ENCODE measurements around the gene ZBTB32.
"Not testable (repeated sequence)": the region's sequence is repeated elsewhere in the genome, so short reads cannot be mapped to it uniquely, and the experiment has no call there.

ZBTB32 gene

DNA sequence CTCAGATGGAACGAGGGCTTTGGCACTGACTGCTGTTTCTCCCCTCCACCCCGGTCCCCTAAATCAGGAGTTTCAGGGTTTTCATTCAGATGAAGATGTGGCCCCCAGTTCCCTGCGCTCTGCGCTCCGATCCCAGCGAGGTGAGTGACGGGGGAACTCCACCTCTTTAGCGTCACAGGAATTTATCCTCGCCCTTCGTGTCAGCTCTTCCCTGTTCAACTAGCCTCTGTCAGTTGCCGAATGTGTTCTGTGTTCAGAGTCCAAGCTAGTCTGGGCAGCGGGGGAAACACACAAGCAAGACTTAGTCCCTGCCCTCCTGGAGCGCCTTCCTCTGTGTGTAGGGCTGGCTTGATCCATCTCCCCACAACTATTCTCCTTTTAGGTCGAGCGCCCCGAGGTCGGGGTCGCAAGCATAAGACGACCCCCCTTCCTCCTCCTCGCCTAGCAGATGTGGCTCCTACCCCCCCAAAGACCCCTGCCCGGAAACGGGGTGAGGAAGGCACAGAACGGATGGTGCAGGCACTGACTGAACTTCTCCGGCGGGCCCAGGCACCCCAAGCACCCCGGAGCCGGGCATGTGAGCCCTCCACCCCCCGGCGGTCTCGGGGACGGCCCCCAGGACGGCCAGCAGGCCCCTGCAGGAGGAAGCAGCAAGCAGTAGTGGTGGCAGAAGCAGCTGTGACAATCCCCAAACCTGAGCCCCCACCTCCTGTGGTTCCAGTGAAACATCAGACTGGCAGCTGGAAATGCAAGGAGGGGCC lies 15.2 kb downstream of the ZBTB32 start:
- Histone ChIP-seq H3K4me3 (peak overlapping the region; percentile 78), H3K9me3 (no peaks in the 10 kb centered on the region), H3K36me3 (replicated peaks) (peaks cover 37% of the 10 kb centered on the region), H3K4me1 (peaks cover 9% of the 10 kb centered on the region), H3K27me3 (ENCODE audit: low read depth) (no peaks in the 10 kb centered on the region)
- DNase-seq (ENCODE audit: low spot score in 2 of 2): no peak
- in situ Hi-C loops (cut with MboI; ENCODE audit: low sequenced_read_pairs): loop anchor here (5.0 kb wide), 1 partner anchor 172 kb away; the partner anchor contains the start of gene TMEM147

DNA sequence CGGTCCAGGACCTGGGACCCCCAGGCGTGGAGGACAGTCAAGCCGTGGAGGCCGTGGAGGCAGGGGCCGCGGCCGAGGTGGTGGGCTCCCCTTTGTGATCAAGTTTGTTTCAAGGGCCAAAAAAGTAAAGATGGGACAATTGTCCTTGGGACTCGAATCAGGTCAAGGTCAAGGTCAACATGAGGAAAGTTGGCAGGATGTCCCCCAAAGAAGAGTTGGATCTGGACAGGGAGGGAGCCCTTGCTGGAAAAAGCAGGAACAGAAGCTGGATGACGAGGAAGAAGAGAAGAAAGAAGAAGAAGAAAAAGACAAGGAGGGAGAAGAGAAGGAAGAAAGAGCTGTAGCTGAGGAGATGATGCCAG lies 15.8 kb downstream of the ZBTB32 start:
- no peak for DNase-seq (ENCODE audit: low spot score in 2 of 2)
- peaks cover 9% of the 10 kb centered on the region for H3K4me1 ChIP-seq
- in situ Hi-C loops (cut with MboI; ENCODE audit: low sequenced_read_pairs): no loop called here
- no peak overlapping the region for H3K4me3 ChIP-seq
- no peaks in the 10 kb centered on the region for H3K27me3 ChIP-seq (ENCODE audit: low read depth)
- H3K9me3 ChIP-seq: no peaks in the 10 kb centered on the region
- peaks cover 43% of the 10 kb centered on the region for H3K36me3 ChIP-seq (replicated peaks)

DNA sequence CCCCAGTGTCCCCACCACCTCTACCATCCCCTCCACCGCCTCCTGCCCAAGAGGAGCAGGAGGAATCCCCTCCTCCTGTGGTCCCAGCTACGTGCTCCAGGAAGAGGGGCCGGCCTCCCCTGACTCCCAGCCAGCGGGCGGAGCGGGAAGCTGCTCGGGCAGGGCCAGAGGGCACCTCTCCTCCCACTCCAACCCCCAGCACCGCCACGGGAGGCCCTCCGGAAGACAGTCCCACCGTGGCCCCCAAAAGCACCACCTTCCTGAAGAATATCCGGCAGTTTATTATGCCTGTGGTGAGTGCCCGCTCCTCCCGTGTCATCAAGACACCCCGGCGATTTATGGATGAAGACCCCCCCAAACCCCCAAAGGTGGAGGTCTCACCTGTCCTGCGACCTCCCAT lies 16.3 kb downstream of the ZBTB32 start:
- H3K36me3 ChIP-seq (replicated peaks): peaks cover 48% of the 10 kb centered on the region
- H3K27me3 ChIP-seq (ENCODE audit: low read depth): no peaks in the 10 kb centered on the region
- H3K4me1 ChIP-seq: peaks cover 7% of the 10 kb centered on the region
- in situ Hi-C loops (cut with MboI; ENCODE audit: low sequenced_read_pairs): no loop called here
- H3K4me3 ChIP-seq: no peak overlapping the region
- H3K9me3 ChIP-seq: no peaks in the 10 kb centered on the region
- DNase-seq (ENCODE audit: low spot score in 2 of 2): no peak

DNA sequence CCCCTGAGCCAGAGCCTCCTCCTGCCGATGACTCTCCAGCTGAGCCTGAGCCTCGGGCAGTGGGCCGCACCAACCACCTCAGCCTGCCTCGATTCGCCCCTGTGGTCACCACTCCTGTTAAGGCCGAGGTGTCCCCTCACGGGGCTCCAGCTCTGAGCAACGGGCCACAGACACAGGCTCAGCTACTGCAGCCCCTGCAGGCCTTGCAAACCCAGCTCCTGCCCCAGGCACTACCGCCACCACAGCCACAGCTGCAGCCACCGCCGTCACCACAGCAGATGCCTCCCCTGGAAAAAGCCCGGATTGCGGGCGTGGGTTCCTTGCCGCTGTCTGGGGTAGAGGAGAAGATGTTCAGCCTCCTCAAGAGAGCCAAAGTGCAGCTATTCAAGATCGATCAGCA lies 17.0 kb downstream of the ZBTB32 start:
- no peak for DNase-seq (ENCODE audit: low spot score in 2 of 2)
- Histone ChIP-seq H3K36me3 (replicated peaks) (peaks cover 55% of the 10 kb centered on the region), H3K4me1 (peaks cover 2% of the 10 kb centered on the region; the same call in 1 of the 2 replicates), H3K27me3 (ENCODE audit: low read depth) (no peaks in the 10 kb centered on the region), H3K9me3 (no peaks in the 10 kb centered on the region), H3K4me3 (no peak overlapping the region)
- in situ Hi-C loops (cut with MboI; ENCODE audit: low sequenced_read_pairs): no loop called here

DNA sequence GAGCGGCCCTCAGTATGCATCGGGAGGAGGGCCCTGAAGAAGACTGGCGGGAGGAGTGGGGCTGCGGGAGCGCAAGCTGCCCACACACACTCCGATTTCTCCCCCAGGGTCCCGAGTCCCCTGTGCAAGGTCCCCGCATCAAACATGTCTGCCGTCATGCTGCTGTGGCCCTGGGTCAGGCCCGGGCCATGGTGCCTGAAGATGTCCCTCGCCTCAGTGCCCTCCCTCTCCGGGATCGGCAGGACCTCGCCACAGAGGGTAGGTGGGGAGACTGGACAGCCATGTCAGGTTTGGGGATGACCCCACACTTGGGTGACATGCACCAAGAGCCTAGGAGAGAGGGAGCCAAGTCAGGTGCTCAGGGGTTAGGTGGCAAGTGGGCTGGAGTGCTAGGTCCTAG lies 18.1 kb downstream of the ZBTB32 start:
- H3K9me3 ChIP-seq: no peaks in the 10 kb centered on the region
- peaks cover 66% of the 10 kb centered on the region for H3K36me3 ChIP-seq (replicated peaks)
- H3K4me1 ChIP-seq: no peaks in the 10 kb centered on the region
- no peaks in the 10 kb centered on the region for H3K27me3 ChIP-seq (ENCODE audit: low read depth)
- DNase-seq (ENCODE audit: low spot score in 2 of 2): no peak
- H3K4me3 ChIP-seq: no peak overlapping the region
- in situ Hi-C loops (cut with MboI; ENCODE audit: low sequenced_read_pairs): no loop called here

DNA sequence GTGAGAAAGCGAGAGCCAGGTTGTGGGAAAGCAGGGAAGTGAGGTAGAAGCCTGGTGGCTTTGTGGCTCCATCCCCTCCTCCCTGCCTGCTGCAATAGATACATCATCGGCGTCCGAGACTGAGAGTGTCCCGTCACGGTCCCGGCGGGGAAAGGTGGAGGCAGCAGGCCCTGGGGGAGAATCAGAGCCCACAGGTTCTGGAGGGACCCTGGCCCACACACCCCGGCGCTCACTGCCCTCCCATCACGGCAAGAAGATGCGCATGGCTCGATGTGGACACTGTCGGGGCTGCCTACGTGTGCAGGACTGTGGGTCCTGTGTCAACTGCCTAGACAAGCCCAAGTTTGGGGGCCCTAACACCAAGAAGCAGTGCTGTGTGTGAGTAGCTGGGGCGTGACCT lies 18.5 kb downstream of the ZBTB32 start:
- Histone ChIP-seq H3K9me3 (no peaks in the 10 kb centered on the region), H3K27me3 (ENCODE audit: low read depth) (no peaks in the 10 kb centered on the region), H3K36me3 (replicated peaks) (peaks cover 70% of the 10 kb centered on the region), H3K4me3 (no peak overlapping the region), H3K4me1 (no peaks in the 10 kb centered on the region)
- DNase-seq (ENCODE audit: low spot score in 2 of 2): no peak
- in situ Hi-C loops (cut with MboI; ENCODE audit: low sequenced_read_pairs): no loop called here

DNA sequence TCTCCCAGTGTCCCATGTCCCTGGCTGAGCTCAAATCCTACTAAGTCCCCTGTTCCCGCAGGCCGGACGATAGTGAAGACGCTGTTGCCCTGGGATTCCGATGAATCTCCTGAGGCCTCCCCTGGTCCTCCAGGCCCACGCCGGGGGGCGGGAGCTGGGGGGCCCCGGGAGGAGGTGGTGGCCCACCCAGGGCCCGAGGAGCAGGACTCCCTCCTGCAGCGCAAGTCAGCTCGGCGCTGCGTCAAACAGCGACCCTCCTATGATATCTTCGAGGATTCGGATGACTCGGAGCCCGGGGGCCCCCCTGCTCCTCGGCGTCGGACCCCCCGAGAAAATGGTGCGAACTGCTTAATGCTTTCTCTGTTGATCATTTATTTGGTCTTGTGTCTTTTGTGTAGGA lies 19.3 kb downstream of the ZBTB32 start:
- DNase-seq (ENCODE audit: low spot score in 2 of 2): no peak
- H3K4me1 ChIP-seq: no peaks in the 10 kb centered on the region
- H3K36me3 ChIP-seq (replicated peaks): peaks cover 78% of the 10 kb centered on the region
- no peaks in the 10 kb centered on the region for H3K27me3 ChIP-seq (ENCODE audit: low read depth)
- no peaks in the 10 kb centered on the region for H3K9me3 ChIP-seq
- in situ Hi-C loops (cut with MboI; ENCODE audit: low sequenced_read_pairs): no loop called here
- no peak overlapping the region for H3K4me3 ChIP-seq

DNA sequence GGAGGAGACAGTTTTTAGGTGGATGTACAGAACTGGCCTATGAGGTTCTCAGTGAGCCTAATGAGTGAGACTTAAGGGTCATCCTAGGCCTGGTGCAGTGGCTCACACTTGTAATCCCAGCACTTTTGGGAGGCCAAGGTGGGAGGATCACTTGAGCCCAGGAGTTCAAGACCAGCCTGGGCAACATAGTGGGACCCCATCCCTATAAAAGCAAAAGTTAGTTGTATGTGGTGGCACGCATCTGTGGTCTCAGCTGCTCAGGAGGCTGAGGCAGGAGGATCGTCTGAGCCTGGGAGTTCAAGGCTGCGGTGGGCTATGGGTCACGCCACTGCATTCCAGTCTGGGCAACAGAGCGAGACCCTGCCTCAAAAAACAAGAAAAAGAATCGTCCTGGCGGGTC lies 19.8 kb downstream of the ZBTB32 start:
- H3K4me1 ChIP-seq; in situ Hi-C loops (cut with MboI; ENCODE audit: low sequenced_read_pairs); H3K4me3 ChIP-seq; H3K27me3 ChIP-seq (ENCODE audit: low read depth); H3K9me3 ChIP-seq; DNase-seq (ENCODE audit: low spot score in 2 of 2): not testable (repeated sequence)
- peaks cover 83% of the 10 kb centered on the region for H3K36me3 ChIP-seq (replicated peaks)

DNA sequence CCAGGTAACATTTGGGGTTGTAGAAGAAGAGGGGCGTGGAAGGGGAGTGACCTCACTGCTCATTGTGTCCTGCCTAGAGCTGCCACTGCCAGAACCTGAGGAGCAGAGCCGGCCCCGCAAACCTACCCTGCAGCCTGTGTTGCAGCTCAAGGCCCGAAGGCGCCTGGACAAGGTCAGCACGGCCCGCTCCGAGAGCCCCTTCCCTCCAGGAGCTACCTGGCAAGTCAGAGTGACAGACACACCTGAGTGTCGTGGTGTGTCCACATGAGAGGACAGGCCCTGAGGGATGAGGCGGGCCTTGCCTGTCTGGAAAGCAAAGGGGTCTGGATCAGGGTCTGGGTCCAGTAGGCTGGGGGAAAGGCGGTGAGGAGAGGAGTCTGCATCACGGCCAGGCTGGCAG lies 20.2 kb downstream of the ZBTB32 start:
- Histone ChIP-seq H3K36me3 (replicated peaks) (peaks cover 87% of the 10 kb centered on the region), H3K4me3 (no peak overlapping the region), H3K4me1 (no peaks in the 10 kb centered on the region), H3K9me3 (no peaks in the 10 kb centered on the region), H3K27me3 (ENCODE audit: low read depth) (no peaks in the 10 kb centered on the region)
- in situ Hi-C loops (cut with MboI; ENCODE audit: low sequenced_read_pairs): no loop called here
- no peak for DNase-seq (ENCODE audit: low spot score in 2 of 2)

DNA sequence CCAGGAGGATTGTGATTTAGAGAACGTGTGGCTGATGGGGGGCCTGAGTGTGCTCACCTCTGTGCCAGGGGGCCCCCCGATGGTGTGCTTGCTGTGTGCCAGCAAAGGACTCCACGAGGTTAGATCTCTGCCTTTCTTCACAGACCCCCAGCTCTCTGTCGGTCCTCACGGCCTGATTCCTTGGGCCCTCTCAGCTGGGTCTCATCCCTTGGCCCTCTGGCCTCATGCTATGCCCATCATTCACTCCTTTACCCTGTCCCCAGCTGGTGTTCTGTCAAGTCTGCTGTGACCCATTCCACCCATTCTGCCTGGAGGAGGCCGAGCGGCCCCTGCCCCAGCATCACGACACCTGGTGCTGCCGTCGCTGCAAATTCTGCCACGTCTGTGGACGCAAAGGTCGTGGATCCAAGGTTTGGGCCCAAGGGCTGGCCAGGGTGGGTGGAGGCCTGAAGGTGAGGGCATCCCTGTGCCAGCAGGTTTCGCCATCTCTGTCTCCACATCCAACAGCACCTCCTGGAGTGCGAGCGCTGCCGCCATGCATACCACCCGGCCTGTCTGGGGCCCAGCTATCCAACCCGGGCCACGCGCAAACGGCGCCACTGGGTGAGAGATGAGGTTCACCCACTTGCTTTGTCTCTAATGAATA lies 21.0 kb downstream of the ZBTB32 start:
- peaks cover 95% of the 10 kb centered on the region for H3K36me3 ChIP-seq (replicated peaks)
- no peaks in the 10 kb centered on the region for H3K9me3 ChIP-seq
- in situ Hi-C loops (cut with MboI; ENCODE audit: low sequenced_read_pairs): no loop called here
- H3K4me1 ChIP-seq: no peaks in the 10 kb centered on the region
- H3K4me3 ChIP-seq: no peak overlapping the region
- no peaks in the 10 kb centered on the region for H3K27me3 ChIP-seq (ENCODE audit: low read depth)
- no peak for DNase-seq (ENCODE audit: low spot score in 2 of 2)

DNA sequence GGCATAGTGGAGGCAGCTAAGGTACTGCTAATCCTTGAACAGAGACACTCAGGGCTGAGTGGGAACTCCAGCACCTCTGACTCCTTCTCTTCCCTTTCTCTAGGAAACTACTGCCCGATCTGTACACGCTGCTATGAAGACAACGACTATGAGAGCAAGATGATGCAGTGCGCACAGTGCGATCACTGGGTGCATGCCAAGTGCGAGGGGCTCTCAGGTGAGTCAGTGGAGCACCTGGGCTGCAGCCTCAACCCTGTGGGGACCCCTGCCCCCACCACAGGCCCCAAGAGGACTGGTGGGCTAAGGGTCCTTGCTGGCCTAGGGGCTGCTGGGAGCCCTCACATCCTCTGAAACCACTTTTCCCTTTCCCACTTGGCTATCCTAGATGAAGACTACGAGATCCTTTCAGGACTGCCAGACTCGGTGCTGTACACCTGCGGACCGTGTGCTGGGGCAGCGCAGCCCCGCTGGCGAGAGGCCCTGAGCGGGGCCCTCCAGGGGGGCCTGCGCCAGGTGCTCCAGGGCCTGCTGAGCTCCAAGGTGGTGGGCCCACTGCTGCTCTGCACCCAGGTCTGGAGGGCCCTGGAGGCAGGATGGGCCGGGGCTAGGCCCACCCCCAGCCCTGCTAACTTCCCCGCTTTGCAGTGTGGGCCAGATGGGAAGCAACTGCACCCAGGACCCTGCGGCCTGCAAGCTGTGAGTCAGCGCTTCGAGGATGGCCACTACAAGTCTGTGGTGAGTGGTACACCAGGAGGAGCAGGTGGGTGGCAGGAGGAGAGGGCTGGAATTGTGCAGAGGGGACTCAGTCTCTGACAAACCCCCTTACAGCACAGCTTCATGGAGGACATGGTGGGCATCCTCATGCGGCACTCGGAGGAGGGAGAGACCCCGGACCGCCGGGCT lies 22.9 kb downstream of the ZBTB32 start:
- no peak for DNase-seq (ENCODE audit: low spot score in 2 of 2)
- in situ Hi-C loops (cut with MboI; ENCODE audit: low sequenced_read_pairs): no loop called here
- Histone ChIP-seq H3K4me1 (no peaks in the 10 kb centered on the region), H3K4me3 (no peak overlapping the region), H3K36me3 (replicated peaks) (peaks cover 99% of the 10 kb centered on the region), H3K9me3 (no peaks in the 10 kb centered on the region), H3K27me3 (ENCODE audit: low read depth) (no peaks in the 10 kb centered on the region)

DNA sequence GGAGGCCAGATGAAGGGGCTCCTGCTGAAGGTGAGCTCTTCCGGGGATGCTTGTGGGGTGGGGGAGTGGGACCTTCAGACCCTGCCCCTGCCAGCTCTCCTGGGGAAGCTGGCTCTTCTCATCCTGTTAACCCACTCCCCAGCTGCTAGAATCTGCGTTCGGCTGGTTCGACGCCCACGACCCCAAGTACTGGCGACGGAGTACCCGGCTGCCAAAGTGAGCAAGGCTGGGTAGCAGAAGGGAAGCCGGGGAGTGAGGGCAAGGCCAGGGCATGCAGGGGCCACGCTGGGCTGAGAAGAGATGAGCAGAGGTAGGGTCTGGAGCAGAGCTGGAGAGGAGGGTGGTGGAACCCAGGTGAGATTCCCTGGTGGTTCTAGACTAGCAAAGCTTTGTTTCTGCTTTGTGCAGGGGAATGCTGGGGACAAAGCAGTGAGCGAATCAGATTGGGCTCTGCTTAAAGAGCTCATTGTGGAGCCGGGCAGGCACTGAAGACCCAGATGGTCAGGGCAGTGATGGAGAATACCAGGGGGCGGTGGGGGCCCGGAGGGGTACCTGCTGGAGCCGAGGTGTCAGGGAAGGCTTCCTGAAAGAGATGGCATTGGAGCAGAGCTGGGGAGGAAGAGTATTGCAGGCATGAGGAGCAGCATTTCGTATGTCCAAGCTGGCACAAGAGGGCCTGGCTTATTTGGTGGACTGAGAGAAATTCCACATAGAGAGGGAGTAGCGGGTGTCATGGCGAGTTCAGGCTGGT lies 23.8 kb downstream of the ZBTB32 start:
- peaks cover 97% of the 10 kb centered on the region for H3K36me3 ChIP-seq (replicated peaks)
- in situ Hi-C loops (cut with MboI; ENCODE audit: low sequenced_read_pairs): no loop called here
- H3K27me3 ChIP-seq (ENCODE audit: low read depth): no peaks in the 10 kb centered on the region
- no peak for DNase-seq (ENCODE audit: low spot score in 2 of 2)
- H3K9me3 ChIP-seq: no peaks in the 10 kb centered on the region
- H3K4me1 ChIP-seq: no peaks in the 10 kb centered on the region
- no peak overlapping the region for H3K4me3 ChIP-seq

DNA sequence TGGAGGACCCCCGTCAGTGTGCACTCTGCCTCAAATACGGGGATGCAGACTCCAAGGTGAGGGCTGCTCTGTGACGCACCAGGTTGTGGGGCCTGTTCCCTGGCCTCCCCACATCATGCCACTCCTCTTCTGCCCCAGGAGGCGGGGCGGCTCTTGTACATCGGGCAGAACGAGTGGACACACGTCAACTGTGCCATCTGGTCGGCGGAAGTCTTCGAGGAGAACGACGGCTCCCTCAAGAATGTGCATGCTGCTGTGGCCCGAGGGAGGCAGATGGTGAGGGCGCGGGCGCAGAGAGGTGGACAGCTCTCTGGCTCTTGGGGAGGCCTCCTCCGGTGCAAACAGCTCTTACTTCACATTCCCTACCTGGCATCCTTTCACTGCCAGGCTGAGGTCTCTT lies 24.7 kb downstream of the ZBTB32 start:
- H3K36me3 ChIP-seq (replicated peaks): peaks cover 96% of the 10 kb centered on the region
- no peak overlapping the region for H3K4me3 ChIP-seq
- in situ Hi-C loops (cut with MboI; ENCODE audit: low sequenced_read_pairs): no loop called here
- H3K4me1 ChIP-seq: no peaks in the 10 kb centered on the region
- H3K9me3 ChIP-seq: no peaks in the 10 kb centered on the region
- no peak for DNase-seq (ENCODE audit: low spot score in 2 of 2)
- no peaks in the 10 kb centered on the region for H3K27me3 ChIP-seq (ENCODE audit: low read depth)

Measured in HAP-1 (cell line).